ENCODE measurements around the gene SH3BP5. TPM values are rescaled to one million over a fixed set of nuclear protein-coding genes. Genes with fewer than 3 reads are reported as not detected.
A peak's percentile ranks its signal among the peaks of the same experiment; 100 is the strongest.

The SH3BP5 gene
- total and polyA plus RNA-seq, 12 donors: 6.7 to 22.4 (median 9.8) TPM

GRCh38 chr3:15303216-15303615 is 29.2 kb downstream of the SH3BP5 start:
- Histone ChIP-seq H3K9me3 (no peaks in the 10 kb centered on the region), H3K4me1 (peaks cover 0 to 49% (median 38%) of the 10 kb centered on the region in 9 donors), H3K4me3 (no peak overlapping the region), H3K27me3 (no peaks in the 10 kb centered on the region), H3K36me3 (peaks cover 0 to 35% (median 0%) of the 10 kb centered on the region in 9 donors), H3K27ac (no peak overlapping the region)
- whole genome bisulfite sequencing, 2 donors: 87 to 94% methylated on average over 8 of the region's 8 CpGs
- no peak for TF ChIP-seq CTCF (IDR thresholded peaks at IDR 0.05)
- no peak for ATAC-seq
- no peak for DNase-seq
- intact Hi-C loops (cut with DNase I): no loop called here

GRCh38 chr3:15301761-15302160 is 30.6 kb downstream of the SH3BP5 start:
- H3K27ac ChIP-seq: no peak overlapping the region
- intact Hi-C loops (cut with DNase I): no loop called here
- H3K9me3 ChIP-seq: no peaks in the 10 kb centered on the region
- WGBS, 2 donors: 97 to 98% methylated on average over 7 of the region's 7 CpGs
- TF ChIP-seq CTCF (IDR thresholded peaks at IDR 0.05): no peak
- no peak overlapping the region for H3K4me3 ChIP-seq
- H3K4me1 ChIP-seq: peaks cover 0 to 53% (median 38%) of the 10 kb centered on the region in 9 donors
- ATAC-seq (no peak), DNase-seq (no peak)
- no peaks in the 10 kb centered on the region for H3K27me3 ChIP-seq
- peaks cover 0 to 35% (median 0%) of the 10 kb centered on the region in 9 donors for H3K36me3 ChIP-seq

GRCh38 chr3:15300323-15301078 is 31.9 kb downstream of the SH3BP5 start:
- 49 to 61% methylated on average over 8 of the region's 8 CpGs for WGBS, 2 donors
- no peak overlapping the region for H3K4me3 ChIP-seq
- peaks cover 0 to 35% (median 0%) of the 10 kb centered on the region in 9 donors for H3K36me3 ChIP-seq
- no peaks in the 10 kb centered on the region for H3K9me3 ChIP-seq
- peak overlapping the region in 5 of 10 donors; percentile 5 to 67 (median 23) for H3K27ac ChIP-seq
- DNase-seq (no peak), ATAC-seq (peak in 7 of 8 donors; percentile 32 to 67 (median 43))
- intact Hi-C loops (cut with DNase I): no loop called here
- H3K27me3 ChIP-seq: no peaks in the 10 kb centered on the region
- peaks cover 0 to 64% (median 42%) of the 10 kb centered on the region in 9 donors for H3K4me1 ChIP-seq
- peak in 4 of 9 donors; percentile 5 to 25 (median 18) for TF ChIP-seq CTCF (IDR thresholded peaks at IDR 0.05)

GRCh38 chr3:15299036-15299435 is 33.4 kb downstream of the SH3BP5 start:
- Histone ChIP-seq H3K36me3 (peaks cover 0 to 32% (median 0%) of the 10 kb centered on the region in 9 donors), H3K4me3 (no peak overlapping the region), H3K4me1 (peaks cover 0 to 62% (median 37%) of the 10 kb centered on the region in 9 donors), H3K27ac (peak overlapping the region in 1 of 10 donors; percentile 67), H3K9me3 (no peaks in the 10 kb centered on the region), H3K27me3 (no peaks in the 10 kb centered on the region)
- intact Hi-C loops (cut with DNase I): no loop called here
- ATAC-seq (no peak), DNase-seq (no peak)
- TF ChIP-seq CTCF (IDR thresholded peaks at IDR 0.05): no peak
- WGBS, 2 donors: 86 to 96% methylated on average over 3 of the region's 3 CpGs
